Measurements from ENCODE around the gene COL27A1. TPM values are rescaled to one million over a fixed set of nuclear protein-coding genes. Genes with fewer than 3 reads are reported as not detected.
"Not testable (repeated sequence)": the region's sequence is repeated elsewhere in the genome, so short reads cannot be mapped to it uniquely, and the experiment has no call there.

Gene COL27A1
- total RNA-seq, 1 donor from 2014 or later: 0.33 TPM

GRCh38 chr9:114124138-114124537 is 31.2 kb upstream of the COL27A1 start:
- CTCF ChIA-PET: no interaction called here
- Mint-ChIP-seq H3K27ac (no peak overlapping the region), H3K4me3 (no peak overlapping the region), H3K4me1 (no peaks in the 10 kb centered on the region), H3K27me3 (peaks cover 19% of the 10 kb centered on the region), H3K9me3 (peaks cover 9% of the 10 kb centered on the region), H3K36me3 (ENCODE audit: low read depth) (no peaks in the 10 kb centered on the region)
- no peak for TF ChIP-seq CTCF (IDR thresholded peaks at IDR 0.05)
- no peak for DNase-seq
- POLR2A ChIA-PET: no interaction called here
- intact Hi-C loops (cut with micrococcal nuclease): no loop called here
- ATAC-seq (ENCODE audit: low read depth): no peak

- POLR2A ChIA-PET: no interaction called here
- H3K36me3 Mint-ChIP-seq (ENCODE audit: low read depth): no peaks in the 10 kb centered on the region
- ATAC-seq (ENCODE audit: low read depth): no peak
Measured at GRCh38 chr9:114124666-114125475, 30.5 kb upstream of the COL27A1 start.

GRCh38 chr9:114125476-114126013 is 29.8 kb upstream of the COL27A1 start:
- no peak overlapping the region for H3K27ac Mint-ChIP-seq
- H3K36me3 Mint-ChIP-seq (ENCODE audit: low read depth): no peaks in the 10 kb centered on the region
- POLR2A ChIA-PET: no interaction called here
- ATAC-seq (ENCODE audit: low read depth): no peak
- no peak for TF ChIP-seq CTCF (IDR thresholded peaks at IDR 0.05)
- peaks cover 9% of the 10 kb centered on the region for H3K9me3 Mint-ChIP-seq
- peaks cover 21% of the 10 kb centered on the region for H3K27me3 Mint-ChIP-seq
- CTCF ChIA-PET: no interaction called here
- H3K4me3 Mint-ChIP-seq: no peak overlapping the region
- intact Hi-C loops (cut with micrococcal nuclease): no loop called here
- no peaks in the 10 kb centered on the region for H3K4me1 Mint-ChIP-seq
- DNase-seq: no peak

More at GRCh38 chr9:114124666-114125475, 30.5 kb upstream of the COL27A1 start:
- CTCF ChIA-PET: no interaction called here
- Mint-ChIP-seq H3K27ac (no peak overlapping the region), H3K4me1 (no peaks in the 10 kb centered on the region), H3K4me3 (no peak overlapping the region), H3K9me3 (peaks cover 9% of the 10 kb centered on the region), H3K27me3 (peaks cover 21% of the 10 kb centered on the region)
- intact Hi-C loops (cut with micrococcal nuclease): no loop called here
- no peak for TF ChIP-seq CTCF (IDR thresholded peaks at IDR 0.05)
- no peak for DNase-seq

- H3K4me3 Mint-ChIP-seq: no peak overlapping the region
- H3K9me3 Mint-ChIP-seq: peaks cover 9% of the 10 kb centered on the region
- TF ChIP-seq CTCF (IDR thresholded peaks at IDR 0.05): no peak
- CTCF ChIA-PET: interaction anchor here (0.6 kb wide), 1 partner anchor 19 kb away, joined by 3 read pairs; no protein-coding TSS in a partner anchor
- H3K27ac Mint-ChIP-seq: no peak overlapping the region
- DNase-seq (no peak), ATAC-seq (ENCODE audit: low read depth) (no peak)
- H3K4me1 Mint-ChIP-seq: no peaks in the 10 kb centered on the region
- H3K36me3 Mint-ChIP-seq (ENCODE audit: low read depth): no peaks in the 10 kb centered on the region
- intact Hi-C loops (cut with micrococcal nuclease): no loop called here
- H3K27me3 Mint-ChIP-seq: peaks cover 21% of the 10 kb centered on the region
- POLR2A ChIA-PET: no interaction called here
Measured at GRCh38 chr9:114126247-114127060, 28.9 kb upstream of the COL27A1 start.

GRCh38 chr9:114128759-114129158 is 26.6 kb upstream of the COL27A1 start:
- POLR2A ChIA-PET; ATAC-seq (ENCODE audit: low read depth); H3K4me3 Mint-ChIP-seq; H3K36me3 Mint-ChIP-seq (ENCODE audit: low read depth); H3K9me3 Mint-ChIP-seq; H3K4me1 Mint-ChIP-seq; H3K27ac Mint-ChIP-seq; intact Hi-C loops (cut with micrococcal nuclease); CTCF ChIA-PET; DNase-seq: not testable (repeated sequence)
- peaks cover 19% of the 10 kb centered on the region for H3K27me3 Mint-ChIP-seq

Data from activated B cell treated with CpG ODN at 0.5 μM for 24 hours (primary cell).